ENCODE measurements around the gene PRXL2A. TPM values are rescaled to one million over a fixed set of nuclear protein-coding genes. Genes with fewer than 3 reads are reported as not detected.

Gene PRXL2A
- total RNA-seq, 2 donors from 2014 or later, result 101 to 127 TPM

GRCh38 chr10:80462981-80463741 is 54.8 kb downstream of the PRXL2A start:
- Mint-ChIP-seq H3K9me3 (no peaks in the 10 kb centered on the region), H3K4me3 (no peak overlapping the region), H3K27me3 (ENCODE audit: insufficient read depth) (no peaks in the 10 kb centered on the region), H3K4me1 (peaks cover 93% of the 10 kb centered on the region), H3K36me3 (ENCODE audit: low read depth) (peaks cover 8% of the 10 kb centered on the region), H3K27ac (peak overlapping the region; percentile 93)
- H3K9ac ChIP-seq (ENCODE audit: extremely low read depth, low read length, poor library complexity, severe bottlenecking), result no peak overlapping the region
- DNase-seq, result no peak
- H3K4me1 ChIP-seq (ENCODE audit: control insufficient read depth, insufficient read depth, low read length), result peaks cover 31% of the 10 kb centered on the region
- no peak overlapping the region for H3K4me3 ChIP-seq (ENCODE audit: low read length)
- TF ChIP-seq CTCF (conservative IDR thresholded peaks at IDR 0.05), result no peak
- H3K27ac ChIP-seq (ENCODE audit: low read depth, low read length), result peak overlapping the region; percentile 99
- H3K27me3 ChIP-seq (ENCODE audit: control insufficient read depth, insufficient read depth, low read length, poor library complexity, severe bottlenecking), result no peaks in the 10 kb centered on the region
- no peaks in the 10 kb centered on the region for H3K9me3 ChIP-seq (ENCODE audit: control insufficient read depth, low read length)
- 89 to 100% methylated on average over 1 to 5 of the region's 5 CpGs for WGBS, 2 experiments (ENCODE audit: insufficient coverage in 1 of 2, insufficient read length in 1 of 2)
- H3K36me3 ChIP-seq (ENCODE audit: control insufficient read depth, insufficient read depth, low read length), result peaks cover 5% of the 10 kb centered on the region

- peaks cover 90% of the 10 kb centered on the region for H3K4me1 Mint-ChIP-seq
These were observed 55.5 kb downstream of the PRXL2A start for GRCh38 chr10:80463868-80464267.

More at GRCh38 chr10:80463868-80464267, 55.5 kb downstream of the PRXL2A start:
- Mint-ChIP-seq H3K4me3 (peak overlapping the region; percentile 42), H3K27ac (peak overlapping the region; percentile 93), H3K36me3 (ENCODE audit: low read depth) (peaks cover 10% of the 10 kb centered on the region), H3K27me3 (ENCODE audit: insufficient read depth) (no peaks in the 10 kb centered on the region), H3K9me3 (no peaks in the 10 kb centered on the region)
- Histone ChIP-seq H3K4me3 (ENCODE audit: low read length) (no peak overlapping the region), H3K27ac (ENCODE audit: low read depth, low read length) (peak overlapping the region; percentile 99), H3K36me3 (ENCODE audit: control insufficient read depth, insufficient read depth, low read length) (peaks cover 12% of the 10 kb centered on the region), H3K4me1 (ENCODE audit: control insufficient read depth, insufficient read depth, low read length) (peaks cover 31% of the 10 kb centered on the region), H3K27me3 (ENCODE audit: control insufficient read depth, insufficient read depth, low read length, poor library complexity, severe bottlenecking) (no peaks in the 10 kb centered on the region), H3K9ac (ENCODE audit: extremely low read depth, low read length, poor library complexity, severe bottlenecking) (peak overlapping the region; percentile 24), H3K9me3 (ENCODE audit: control insufficient read depth, low read length) (no peaks in the 10 kb centered on the region)
- no peak for DNase-seq
- 91 to 100% methylated on average over 1 to 10 of the region's 10 CpGs for WGBS, 2 experiments (ENCODE audit: insufficient coverage in 1 of 2, insufficient read length in 1 of 2)
- TF ChIP-seq CTCF (conservative IDR thresholded peaks at IDR 0.05), result no peak
